Stomach (tissue), 9 donors: Measurements from ENCODE around the gene STARD8. TPM values are rescaled to one million over a fixed set of nuclear protein-coding genes. Genes with fewer than 3 reads are reported as not detected.
"Not testable (repeated sequence)": the region's sequence is repeated elsewhere in the genome, so short reads cannot be mapped to it uniquely, and the experiment has no call there.

Experiments used
- DNase-seq, 2 donors: peaks; one replicate each; pipeline versions ENCODE4 v3.0.0 to v3.0.0-alpha.2; 2013 to 2019
- H3K27ac ChIP-seq, 5 donors: fragments of 200-600 bp in 4 of 5; sonication (generic) in 4 of 5; one replicate each; pipeline ENCODE4 v1.5.1; 2013 to 2019; ENCODE audit warnings: mild to moderate bottlenecking in 1 of 5, moderate library complexity in 1 of 5
- H3K27me3 ChIP-seq, 3 donors: fragments of 200-600 bp; sonication (generic); one replicate each; pipeline ENCODE4 v1.5.1; 2017 to 2019; ENCODE audit warnings: mixed run types in 1 of 3
- H3K36me3 ChIP-seq, 4 donors: fragments of 200-600 bp; sonication (generic); 1 replicate in 3 of 4; 2 replicates in 1 of 4; pipeline ENCODE4 v1.5.1; 2016 to 2019
- H3K4me1 ChIP-seq, 4 donors: fragments of 200-600 bp; sonication (generic); one replicate each; pipeline ENCODE4 v1.5.1; 2016 to 2019
- H3K4me3 ChIP-seq, 4 donors: fragments of 200-600 bp; sonication (generic) in 3 of 4; one replicate each; pipeline ENCODE4 v1.5.1; 2016 to 2019; ENCODE audit warnings: mild to moderate bottlenecking in 1 of 4
- H3K9me3 ChIP-seq, 4 donors: fragments of 200-600 bp; sonication (generic); one replicate each; pipeline ENCODE4 v1.5.1; 2016 to 2019
- CTCF ChIP-seq, 7 experiments: fragments of 450-650 bp in 4 of 7; fragments of 200-600 bp in 3 of 7; sonication (generic) in 3 of 7; IDR thresholded peaks; one replicate each; pipeline ENCODE4 v1.5.1; 2016 to 2019; ENCODE audit warnings: antibody characterized with exemption in 7 of 7, control low read depth in 2 of 7, mild to moderate bottlenecking in 1 of 7
- EP300 ChIP-seq: sonication (generic); formaldehyde crosslinking; IDR thresholded peaks from one replicate; pipeline ENCODE4 v1.6.1; 2017; ENCODE audit warnings: antibody characterized with exemption
- POLR2A ChIP-seq, 4 donors: fragments of 450-650 bp; IDR thresholded peaks; one replicate each; pipeline ENCODE4 v1.6.1; 2016; ENCODE audit warnings: antibody characterized with exemption in 4 of 4, control low read depth in 2 of 4, mild to moderate bottlenecking in 1 of 4, moderate library complexity in 1 of 4
- POLR2AphosphoS5 ChIP-seq, 3 donors: sonication (generic); formaldehyde crosslinking; IDR thresholded peaks; one replicate each; pipeline ENCODE4 v1.6.1; 2016; ENCODE audit warnings: antibody characterized with exemption in 3 of 3
- WGBS, 5 donors: extraction: QIAGEN DNeasy Blood & Tissue Kit in 3 of 5; methylation state at CpG; one replicate each; pipeline versions ENCODE4 v1.1.5 to v1.1.7; 2013 to 2018; 5-methylcytosine and 5-hydroxymethylcytosine counted together
- intact Hi-C: fragments of 100-400 bp; cut with DNase I; formaldehyde crosslinking; loops from one replicate; pipeline ENCODE4 v1.15.1; 2023; ENCODE audit warnings: low total_unique reads
- polyA plus RNA-seq, 3 donors: library from polyadenylated mRNA; stranded (reverse); fragments of 200-250 nt; gene quantifications; one replicate each; pipeline ENCODE4 v1.2.3, GENCODE V29; 2013
- total RNA-seq, 5 donors: library from RNA; depleted of rRNA; stranded (reverse); fragments of >200 nt; gene quantifications; one replicate each; pipeline versions ENCODE4 v1.1.0 to v1.2.3, GENCODE V29; 2014 to 2016
- donor health status: healthy with polysubstance abuse.
- donor health status: Bipolar disorder and iron deficiency.
- donor health status: healthy.

STARD8 gene
- total and polyA plus RNA-seq, 8 donors = 0.93 to 7.4 (median 2.6) TPM

- Histone ChIP-seq H3K4me3 (no peak overlapping the region), H3K4me1 (no peaks in the 10 kb centered on the region), H3K36me3 (no peaks in the 10 kb centered on the region), H3K9me3 (no peaks in the 10 kb centered on the region), H3K27me3 (peaks cover 0 to 17% (median 0%) of the 10 kb centered on the region in 3 donors), H3K27ac (no peak overlapping the region)
- WGBS, 5 donors = 11 to 56% (median 19%) methylated on average over 1 of the region's 1 CpG
- intact Hi-C loops = no loop called here
- TF ChIP-seq CTCF (IDR thresholded peaks at IDR 0.05) (no peak), POLR2AphosphoS5 (IDR thresholded peaks at IDR 0.05) (no peak), POLR2A (IDR thresholded peaks at IDR 0.05) (no peak), EP300 (no peak)
- DNase-seq = no peak
Observed at GRCh38 chrX:68735266-68735665, 87.8 kb downstream of the STARD8 start.

GRCh38 chrX:68741864-68742263 lies 94.4 kb downstream of the STARD8 start:
- DNase-seq, H3K9me3 ChIP-seq, H3K27me3 ChIP-seq, intact Hi-C loops, H3K4me3 ChIP-seq, H3K36me3 ChIP-seq, H3K4me1 ChIP-seq, H3K27ac ChIP-seq: not testable (repeated sequence)
- WGBS, 5 donors = 80 to 93% (median 84%) methylated on average over 3 of the region's 3 CpGs

GRCh38 chrX:68743754-68744153 lies 96.3 kb downstream of the STARD8 start:
- peaks cover 0 to 4% (median 0%) of the 10 kb centered on the region in 4 donors for H3K9me3 ChIP-seq
- no peaks in the 10 kb centered on the region for H3K36me3 ChIP-seq
- H3K27ac ChIP-seq = no peak overlapping the region
- 69 to 93% (median 73%) methylated on average over 1 of the region's 1 CpG for WGBS, 5 donors
- H3K27me3 ChIP-seq = no peaks in the 10 kb centered on the region
- no peaks in the 10 kb centered on the region for H3K4me1 ChIP-seq
- no peak for TF ChIP-seq POLR2AphosphoS5 (IDR thresholded peaks at IDR 0.05)
- no peak for TF ChIP-seq CTCF (IDR thresholded peaks at IDR 0.05)
- TF ChIP-seq POLR2A (IDR thresholded peaks at IDR 0.05) = no peak
- no peak for TF ChIP-seq EP300
- H3K4me3 ChIP-seq = no peak overlapping the region
- intact Hi-C loops = no loop called here
- no peak for DNase-seq

- Histone ChIP-seq H3K4me1 (no peaks in the 10 kb centered on the region), H3K36me3 (no peaks in the 10 kb centered on the region), H3K27me3 (peaks cover 0 to 6% (median 0%) of the 10 kb centered on the region in 3 donors), H3K9me3 (no peaks in the 10 kb centered on the region), H3K27ac (no peak overlapping the region), H3K4me3 (no peak overlapping the region)
- peak in 1 of 2 donors; percentile 11 for DNase-seq
- TF ChIP-seq POLR2AphosphoS5 (IDR thresholded peaks at IDR 0.05) (no peak), EP300 (no peak), CTCF (IDR thresholded peaks at IDR 0.05) (no peak), POLR2A (IDR thresholded peaks at IDR 0.05) (no peak)
- intact Hi-C loops = no loop called here
- WGBS, 5 donors = 34 to 67% (median 45%) methylated on average over 2 to 5 of the region's 5 CpGs
Observed at GRCh38 chrX:68746988-68747387, 99.5 kb downstream of the STARD8 start.

GRCh38 chrX:68748030-68748429 lies 100.6 kb downstream of the STARD8 start:
- no peaks in the 10 kb centered on the region for H3K9me3 ChIP-seq
- no peak for TF ChIP-seq POLR2AphosphoS5 (IDR thresholded peaks at IDR 0.05)
- no peak for TF ChIP-seq CTCF (IDR thresholded peaks at IDR 0.05)
- no peak for TF ChIP-seq EP300
- no peak for TF ChIP-seq POLR2A (IDR thresholded peaks at IDR 0.05)
- H3K4me3 ChIP-seq = no peak overlapping the region
- H3K36me3 ChIP-seq = no peaks in the 10 kb centered on the region
- no peaks in the 10 kb centered on the region for H3K4me1 ChIP-seq
- no peak overlapping the region for H3K27ac ChIP-seq
- peaks cover 0 to 6% (median 0%) of the 10 kb centered on the region in 3 donors for H3K27me3 ChIP-seq
- DNase-seq = no peak
- intact Hi-C loops = no loop called here
- WGBS, 5 donors = 66 to 87% (median 85%) methylated on average over 7 of the region's 7 CpGs
